SU-DHL-6 (cell line): ENCODE results near the gene VWA7.

Source experiments
- H2AFZ ChIP-seq: fragments of 200-600 bp; sonication (generic); 2 replicates; pipeline ENCODE4 v1.6.1; 2014; ENCODE audit warnings: low read depth, mild to moderate bottlenecking, moderate library complexity, mixed read lengths, antibody characterized with exemption, low read length; ENCODE audit not compliant: severe bottlenecking
- H3F3A ChIP-seq: fragments of 200-600 bp; shearing (Covaris generic); 2 replicates; pipeline ENCODE4 v1.6.0; 2016; ENCODE audit warnings: antibody characterized with exemption, mild to moderate bottlenecking; ENCODE audit not compliant: insufficient read depth
- H3K27ac ChIP-seq: fragments of 200-600 bp; sonication (generic); 2 replicates; pipeline ENCODE4 v1.5.1; 2016; ENCODE audit warnings: low read depth, mild to moderate bottlenecking, low read length, moderate library complexity, mixed read lengths
- H3K27me3 ChIP-seq: fragments of 200-600 bp; sonication (generic), shearing (Covaris generic); 2 replicates; pipeline ENCODE4 v1.6.0; 2014; ENCODE audit warnings: mild to moderate bottlenecking, low read length
- H3K36me3 ChIP-seq: fragments of 200-600 bp; sonication (generic); 2 replicates; pipeline ENCODE4 v1.6.1; 2014; ENCODE audit warnings: mild to moderate bottlenecking, low read length, mixed read lengths
- H3K4me2 ChIP-seq: fragments of 300-600, 200-600 bp; shearing (Covaris generic), sonication (generic); 2 replicates; pipeline ENCODE4 v1.6.0; 2014; ENCODE audit warnings: low read length, low read depth, mild to moderate bottlenecking; ENCODE audit not compliant: poor library complexity, severe bottlenecking
- H3K4me3 ChIP-seq: fragments of 200-600 bp; sonication (generic); 2 replicates; pipeline ENCODE4 v1.5.1; 2014; ENCODE audit warnings: antibody characterized with exemption, low read length, mild to moderate bottlenecking, mixed read lengths; ENCODE audit not compliant: insufficient read depth, poor library complexity, severe bottlenecking
- H3K79me2 ChIP-seq: fragments of 200-600 bp; sonication (generic); 2 replicates; pipeline ENCODE4 v1.6.1; 2014; ENCODE audit warnings: mild to moderate bottlenecking, low read length, moderate library complexity; ENCODE audit not compliant: insufficient read depth
- H3K9ac ChIP-seq: fragments of 200-600 bp; sonication (generic); 2 replicates; pipeline ENCODE4 v1.7.0; 2014; ENCODE audit warnings: mild to moderate bottlenecking, low read length
- H3K9me2 ChIP-seq: fragments of 200-600 bp; sonication (generic); replicated peaks from 2 replicates; pipeline ENCODE4 v1.6.1; 2014; ENCODE audit warnings: low read length; ENCODE audit not compliant: insufficient read depth
- H3K9me3 ChIP-seq: fragments of 200-600 bp; sonication (generic); 2 replicates; pipeline ENCODE4 v1.6.1; 2014; ENCODE audit warnings: low read length, mixed read lengths; ENCODE audit not compliant: insufficient read depth
- H4K20me1 ChIP-seq: fragments of 200-600 bp; sonication (generic); 2 replicates; pipeline ENCODE4 v1.6.1; 2014; ENCODE audit warnings: low read depth, mild to moderate bottlenecking, antibody characterized with exemption, low read length, moderate library complexity, mixed read lengths
- EZH2phosphoT487 ChIP-seq: fragments of 200-600 bp; sonication (generic), shearing (Covaris generic); conservative IDR thresholded peaks from 2 replicates; pipeline ENCODE4 v1.6.1; 2018; ENCODE audit warnings: mild to moderate bottlenecking, antibody characterized with exemption, low read length, moderate library complexity, mixed read lengths
- TF ChIP-seq, protein P1 (sequence below): fragments of 200-600 bp; sonication (generic); IDR thresholded peaks from one replicate; pipeline ENCODE4 v1.5.1; 2017; ENCODE audit warnings: antibody characterized with exemption, mild to moderate bottlenecking, low read length, moderate library complexity; ENCODE audit not compliant: insufficient read depth, poor library complexity, severe bottlenecking

The VWA7 gene

DNA sequence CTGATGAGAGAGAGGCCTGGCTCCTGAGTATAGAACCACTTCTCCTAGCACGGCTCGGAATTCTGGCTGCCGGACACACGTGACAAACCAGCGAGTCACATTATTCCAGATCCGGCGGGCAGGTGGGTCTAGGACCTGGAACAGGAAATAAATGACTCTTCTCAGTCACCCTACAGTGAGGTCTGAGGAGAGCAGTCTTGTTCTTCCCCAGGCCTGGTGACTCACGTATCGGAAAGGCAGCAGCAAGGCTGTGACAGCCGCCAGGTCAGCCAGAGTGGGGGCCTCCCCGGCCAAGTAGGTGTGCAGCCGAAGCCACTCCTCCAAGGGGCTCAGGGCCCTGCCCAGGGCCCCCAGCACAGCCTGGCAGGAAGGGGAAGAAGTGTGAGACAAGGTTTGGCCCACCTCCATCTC, 15.6 kb upstream of the VWA7 start:
- Histone ChIP-seq H3K4me3 (no peak overlapping the region), H4K20me1 (peaks cover 4% of the 10 kb centered on the region; the same call in 1 of the 2 replicates), H3K27ac (0 out of 2 replicates have a peak overlapping the region, but pooled peaks have one; percentile 2), H3K36me3 (peaks cover 20% of the 10 kb centered on the region), H3K9me2 (no peaks in the 10 kb centered on the region), H2AFZ (no peak overlapping the region), H3K4me2 (peak overlapping the region; percentile 2), H3F3A (peaks cover 52% of the 10 kb centered on the region), H3K27me3 (no peaks in the 10 kb centered on the region), H3K9ac (no peak overlapping the region; the same call in 1 of the 2 replicates), H3K9me3 (no peaks in the 10 kb centered on the region), H3K79me2 (peaks cover 32% of the 10 kb centered on the region)
- TF ChIP-seq, protein P1, sequence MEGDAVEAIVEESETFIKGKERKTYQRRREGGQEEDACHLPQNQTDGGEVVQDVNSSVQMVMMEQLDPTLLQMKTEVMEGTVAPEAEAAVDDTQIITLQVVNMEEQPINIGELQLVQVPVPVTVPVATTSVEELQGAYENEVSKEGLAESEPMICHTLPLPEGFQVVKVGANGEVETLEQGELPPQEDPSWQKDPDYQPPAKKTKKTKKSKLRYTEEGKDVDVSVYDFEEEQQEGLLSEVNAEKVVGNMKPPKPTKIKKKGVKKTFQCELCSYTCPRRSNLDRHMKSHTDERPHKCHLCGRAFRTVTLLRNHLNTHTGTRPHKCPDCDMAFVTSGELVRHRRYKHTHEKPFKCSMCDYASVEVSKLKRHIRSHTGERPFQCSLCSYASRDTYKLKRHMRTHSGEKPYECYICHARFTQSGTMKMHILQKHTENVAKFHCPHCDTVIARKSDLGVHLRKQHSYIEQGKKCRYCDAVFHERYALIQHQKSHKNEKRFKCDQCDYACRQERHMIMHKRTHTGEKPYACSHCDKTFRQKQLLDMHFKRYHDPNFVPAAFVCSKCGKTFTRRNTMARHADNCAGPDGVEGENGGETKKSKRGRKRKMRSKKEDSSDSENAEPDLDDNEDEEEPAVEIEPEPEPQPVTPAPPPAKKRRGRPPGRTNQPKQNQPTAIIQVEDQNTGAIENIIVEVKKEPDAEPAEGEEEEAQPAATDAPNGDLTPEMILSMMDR: no peak

DNA sequence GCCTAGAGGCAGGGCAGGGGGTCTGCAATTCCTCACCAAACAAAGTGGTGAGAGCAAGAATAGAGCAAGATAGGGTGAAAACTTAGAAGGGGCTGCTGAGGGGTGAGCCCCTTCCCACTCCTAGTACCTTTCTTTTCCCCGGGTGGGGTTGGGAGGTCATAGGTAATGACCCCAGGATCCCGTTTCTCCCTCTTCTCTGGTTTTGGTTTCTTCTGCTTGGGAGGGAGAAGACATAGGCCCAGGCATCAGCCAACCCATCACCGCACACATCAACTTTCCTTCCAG, 14.9 kb upstream of the VWA7 start:
- Histone ChIP-seq H3K27me3 (no peaks in the 10 kb centered on the region), H3K36me3 (peaks cover 20% of the 10 kb centered on the region), H3K4me3 (no peak overlapping the region), H3K9me3 (no peaks in the 10 kb centered on the region), H3K9me2 (no peaks in the 10 kb centered on the region), H3K9ac (no peak overlapping the region), H3K4me2 (no peak overlapping the region), H4K20me1 (peaks cover 4% of the 10 kb centered on the region; the same call in 1 of the 2 replicates), H3K27ac (no peak overlapping the region), H3F3A (peaks cover 44% of the 10 kb centered on the region), H3K79me2 (peaks cover 32% of the 10 kb centered on the region), H2AFZ (no peak overlapping the region)
- TF ChIP-seq, protein P1: no peak
- TF ChIP-seq EZH2phosphoT487: no peak

DNA sequence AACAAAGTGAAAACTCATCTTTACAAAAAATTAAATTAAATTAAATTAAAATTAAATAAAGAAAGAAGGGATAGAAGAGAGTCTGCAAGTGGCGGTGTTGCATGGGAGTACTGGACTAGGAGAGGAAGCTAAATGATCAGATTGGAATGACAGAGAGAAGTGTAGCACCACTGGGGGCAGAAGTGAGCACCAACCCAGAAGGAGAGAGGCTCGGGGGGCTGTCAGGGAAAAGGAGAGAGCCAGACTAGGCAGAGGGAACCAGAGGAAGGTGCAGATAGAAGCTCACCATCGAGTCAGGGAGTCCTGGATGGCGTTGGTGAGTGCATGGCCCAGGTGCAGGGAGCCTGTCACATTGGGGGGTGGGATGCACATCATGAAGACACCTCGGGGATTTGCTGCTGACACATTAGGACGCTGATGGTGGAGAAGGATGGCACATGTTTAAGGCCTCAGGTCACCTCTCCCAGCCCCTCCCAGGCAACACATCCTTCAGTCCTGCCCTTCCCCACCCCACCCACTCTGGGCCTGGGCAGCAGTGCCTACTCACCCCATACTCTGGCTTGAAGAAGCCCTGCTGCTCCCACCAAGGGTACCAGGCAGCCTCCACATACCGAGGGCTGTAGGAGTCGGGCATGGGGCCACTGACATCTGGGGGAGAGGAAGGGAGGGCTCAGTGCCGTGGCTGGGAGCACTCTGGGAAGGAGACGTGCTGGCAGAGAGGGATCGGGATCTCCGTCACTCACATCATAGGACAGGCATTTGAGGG, 14.4 kb upstream of the VWA7 start:
- Histone ChIP-seq H3K4me3 (no peak overlapping the region), H2AFZ (no peak overlapping the region), H3K4me2 (no peak overlapping the region), H3K27me3 (no peaks in the 10 kb centered on the region), H3K9me3 (no peaks in the 10 kb centered on the region), H3F3A (peaks cover 39% of the 10 kb centered on the region), H4K20me1 (peaks cover 4% of the 10 kb centered on the region; the same call in 1 of the 2 replicates), H3K79me2 (peaks cover 32% of the 10 kb centered on the region), H3K9me2 (no peaks in the 10 kb centered on the region), H3K27ac (no peak overlapping the region), H3K9ac (no peak overlapping the region), H3K36me3 (peaks cover 24% of the 10 kb centered on the region)
- TF ChIP-seq, protein P1: peak; percentile 85
- no peak for TF ChIP-seq EZH2phosphoT487
